AG04450 (cell line): ENCODE results near the gene TMX3. TPM values are rescaled to one million over a fixed set of nuclear protein-coding genes. Genes with fewer than 3 reads are reported as not detected.

ENCODE experiments used
- CTCF ChIA-PET: fragments of 300-600, 350-600 bp; formaldehyde crosslinking; extraction: SDS; loops from one replicate; lab custom pipeline; 2022; ENCODE audit warnings: antibody characterized with exemption, inconsistent platforms; lab: Charles Lee
- POLR2A ChIA-PET: fragments of 350-600 bp; formaldehyde crosslinking; extraction: SDS; loops from one replicate; lab custom pipeline; 2021; ENCODE audit warnings: antibody characterized with exemption, inconsistent platforms; lab: Yijun Ruan, JAX
- DNase-seq: peaks from one replicate; pipeline ENCODE4 v3.0.0-alpha.2; 2011; ENCODE audit warnings: low read depth, low spot score
- H3K27ac ChIP-seq: one replicate; pipeline ENCODE4 v1.5.1; 2012; ENCODE audit warnings: low read depth, low read length, control low read depth
- H3K27me3 ChIP-seq: one replicate; pipeline ENCODE4 v1.6.0; 2012; ENCODE audit warnings: low read length; ENCODE audit not compliant: control insufficient read depth, insufficient read depth
- H3K4me3 ChIP-seq: 2 replicates; pipeline ENCODE4 v1.5.1; 2011; ENCODE audit warnings: mild to moderate bottlenecking, low read depth, low read length, control low read depth
- H3K9me3 ChIP-seq: 2 replicates; pipeline ENCODE4 v1.5.1; 2012; ENCODE audit warnings: low read length; ENCODE audit not compliant: control insufficient read depth, insufficient read depth
- polyA plus RNA-seq: library from polyadenylated mRNA; depleted of rRNA; stranded (reverse); fragments of >200 nt; gene quantifications from 2 replicates; pipeline ENCODE4 v1.2.3, GENCODE V29; 2011
- TF ChIP-seq, protein P1 (sequence below): IDR thresholded peaks from 2 replicates; pipeline ENCODE4 v1.5.1; 2011; ENCODE audit warnings: low read depth, low read length, control low read depth, inconsistent platforms

The TMX3 gene
- polyA plus RNA-seq, 1 experiment = 59.6 TPM

DNA sequence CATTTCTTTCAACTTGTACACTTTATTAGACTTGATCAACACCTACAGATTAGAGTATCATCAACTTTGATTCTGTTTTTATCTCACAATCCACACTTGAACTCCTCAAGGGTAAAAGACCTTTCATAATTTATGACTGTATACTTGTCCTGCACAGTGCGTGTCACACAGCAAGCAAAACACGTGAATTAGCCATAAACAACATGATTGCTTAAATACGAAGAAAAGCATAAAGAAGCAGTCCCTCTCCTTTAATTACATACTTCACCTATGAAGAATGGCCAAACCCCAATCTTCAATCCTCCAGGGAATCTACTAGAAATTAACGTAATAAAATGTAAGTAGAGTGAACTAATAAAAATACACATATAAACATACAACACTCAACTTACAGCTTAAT lies 13.6 kb downstream of the TMX3 start:
- DNase-seq = no peak
- no peak overlapping the region for H3K4me3 ChIP-seq
- no peak overlapping the region for H3K27ac ChIP-seq
- ChIA-PET POLR2A (no interaction called here), CTCF (no interaction called here)
- no peaks in the 10 kb centered on the region for H3K27me3 ChIP-seq
- H3K9me3 ChIP-seq = no peaks in the 10 kb centered on the region
- TF ChIP-seq, protein P1, sequence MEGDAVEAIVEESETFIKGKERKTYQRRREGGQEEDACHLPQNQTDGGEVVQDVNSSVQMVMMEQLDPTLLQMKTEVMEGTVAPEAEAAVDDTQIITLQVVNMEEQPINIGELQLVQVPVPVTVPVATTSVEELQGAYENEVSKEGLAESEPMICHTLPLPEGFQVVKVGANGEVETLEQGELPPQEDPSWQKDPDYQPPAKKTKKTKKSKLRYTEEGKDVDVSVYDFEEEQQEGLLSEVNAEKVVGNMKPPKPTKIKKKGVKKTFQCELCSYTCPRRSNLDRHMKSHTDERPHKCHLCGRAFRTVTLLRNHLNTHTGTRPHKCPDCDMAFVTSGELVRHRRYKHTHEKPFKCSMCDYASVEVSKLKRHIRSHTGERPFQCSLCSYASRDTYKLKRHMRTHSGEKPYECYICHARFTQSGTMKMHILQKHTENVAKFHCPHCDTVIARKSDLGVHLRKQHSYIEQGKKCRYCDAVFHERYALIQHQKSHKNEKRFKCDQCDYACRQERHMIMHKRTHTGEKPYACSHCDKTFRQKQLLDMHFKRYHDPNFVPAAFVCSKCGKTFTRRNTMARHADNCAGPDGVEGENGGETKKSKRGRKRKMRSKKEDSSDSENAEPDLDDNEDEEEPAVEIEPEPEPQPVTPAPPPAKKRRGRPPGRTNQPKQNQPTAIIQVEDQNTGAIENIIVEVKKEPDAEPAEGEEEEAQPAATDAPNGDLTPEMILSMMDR = no peak

DNA sequence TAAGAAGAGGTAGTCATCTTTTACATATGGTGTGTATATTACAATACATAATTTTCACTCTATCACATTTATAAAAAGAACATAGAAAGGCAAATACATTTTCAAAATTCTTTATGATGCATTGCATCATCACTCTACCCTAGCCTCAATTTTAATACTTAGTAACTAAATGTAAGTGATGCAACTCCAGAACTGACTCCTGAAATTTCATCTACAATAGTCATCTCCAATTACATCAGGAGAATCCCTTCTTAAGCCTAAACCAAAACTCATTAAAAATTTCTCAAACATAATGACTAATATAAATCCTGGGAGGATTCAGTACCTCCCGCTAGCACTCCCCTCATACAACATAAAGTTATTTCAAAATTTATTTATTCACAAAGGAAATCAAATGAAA lies 15.9 kb downstream of the TMX3 start:
- no peak for DNase-seq
- Histone ChIP-seq H3K4me3 (no peak overlapping the region), H3K9me3 (peaks cover 3% of the 10 kb centered on the region; the same call in 1 of the 2 replicates), H3K27me3 (no peaks in the 10 kb centered on the region), H3K27ac (no peak overlapping the region)
- ChIA-PET POLR2A (no interaction called here), CTCF (interaction anchor here (0.5 kb wide), 1 partner anchor 146 kb away, joined by 5 read pairs; no protein-coding TSS in a partner anchor)
- TF ChIP-seq, protein P1 = no peak

DNA sequence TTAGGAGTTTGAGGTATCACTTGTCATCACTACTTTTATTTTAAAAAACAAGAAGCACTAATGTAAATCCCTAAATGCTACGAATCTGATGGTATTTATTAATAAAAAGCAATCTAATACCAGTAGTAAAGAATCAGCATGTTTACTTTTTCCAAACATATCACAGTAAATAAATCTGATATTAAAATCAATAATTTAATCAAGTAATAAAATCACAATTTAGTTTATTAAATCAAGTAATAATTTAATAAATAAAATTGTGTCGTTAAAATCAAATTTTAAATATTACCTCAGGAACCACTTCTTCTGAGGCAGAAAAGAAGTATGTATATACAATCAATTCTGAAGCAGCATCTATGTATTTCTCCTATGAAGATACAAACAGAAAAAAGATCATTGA lies 18.0 kb downstream of the TMX3 start:
- H3K27ac ChIP-seq = no peak overlapping the region
- peaks cover 3% of the 10 kb centered on the region; the same call in 1 of the 2 replicates for H3K9me3 ChIP-seq
- ChIA-PET CTCF (no interaction called here), POLR2A (no interaction called here)
- H3K27me3 ChIP-seq = no peaks in the 10 kb centered on the region
- TF ChIP-seq, protein P1 = no peak
- H3K4me3 ChIP-seq = no peak overlapping the region
- no peak for DNase-seq

DNA sequence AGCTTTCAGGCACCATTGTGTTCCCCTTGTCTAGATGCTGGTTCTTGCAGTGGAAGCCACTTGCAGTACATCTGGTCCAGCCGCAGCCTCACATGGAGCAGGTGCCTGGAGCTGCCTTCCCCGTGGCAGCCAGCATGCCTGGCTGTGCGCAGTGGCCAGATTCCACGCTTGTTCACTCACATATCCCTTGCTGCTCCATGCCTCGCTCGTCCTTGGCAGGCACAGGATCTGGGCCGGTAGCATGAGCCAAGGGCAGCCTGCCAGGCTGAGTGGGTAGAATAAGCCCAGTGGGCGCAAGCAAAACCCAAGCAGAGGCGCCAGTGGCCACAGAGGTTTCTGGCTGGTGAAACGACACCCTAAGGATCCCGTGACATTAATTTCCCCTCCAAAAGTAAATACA lies 20.6 kb downstream of the TMX3 start:
- Histone ChIP-seq H3K27me3 (no peaks in the 10 kb centered on the region), H3K4me3 (no peak overlapping the region), H3K9me3 (peaks cover 3% of the 10 kb centered on the region; the same call in 1 of the 2 replicates), H3K27ac (no peak overlapping the region)
- POLR2A ChIA-PET = no interaction called here
- TF ChIP-seq, protein P1 = no peak
- no peak for DNase-seq
- CTCF ChIA-PET = no interaction called here

DNA sequence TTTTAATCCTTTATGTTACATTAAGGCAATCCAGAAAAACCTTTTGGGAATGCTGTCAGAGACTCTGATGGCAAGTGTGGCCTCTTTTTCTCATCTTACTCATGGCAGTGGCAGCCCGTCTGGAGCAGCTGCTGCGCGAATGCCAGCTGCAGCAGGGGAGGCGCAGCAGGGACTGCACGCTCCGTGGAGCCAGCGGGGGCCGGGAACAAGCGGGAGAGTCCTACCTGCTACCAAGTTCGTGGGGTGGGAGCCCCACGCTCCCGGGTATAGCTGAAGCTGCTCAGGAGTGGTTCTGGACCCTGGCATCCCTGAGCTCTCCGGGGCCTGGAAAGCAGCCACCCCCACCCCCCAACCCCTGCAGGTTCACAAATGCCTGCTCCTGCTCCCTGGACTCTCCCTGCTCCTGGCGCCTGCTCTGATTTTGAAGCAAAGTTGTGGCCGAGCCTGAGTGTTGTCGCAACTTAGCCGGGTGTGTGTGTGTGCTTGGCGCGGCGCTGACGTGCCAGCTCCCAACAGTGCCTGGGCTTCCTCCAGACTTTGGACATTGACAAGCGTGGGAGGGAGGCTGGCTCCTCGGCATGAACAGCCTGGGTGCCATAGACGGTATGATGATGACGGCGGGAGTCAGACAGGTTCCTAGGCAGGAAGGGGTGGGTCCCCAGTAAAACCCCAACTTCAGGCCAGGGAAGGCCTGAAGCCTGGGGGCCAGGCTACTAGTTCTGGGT lies 21.7 kb downstream of the TMX3 start:
- H3K27ac ChIP-seq = no peak overlapping the region
- no peaks in the 10 kb centered on the region for H3K27me3 ChIP-seq
- H3K4me3 ChIP-seq = no peak overlapping the region
- CTCF ChIA-PET = no interaction called here
- POLR2A ChIA-PET = interaction anchor here (0.6 kb wide), 1 partner anchor 1590 kb away, joined by 3 read pairs; no protein-coding TSS in a partner anchor
- TF ChIP-seq, protein P1 = no peak
- no peak for DNase-seq
- H3K9me3 ChIP-seq = peaks cover 3% of the 10 kb centered on the region; the same call in 1 of the 2 replicates
